HG03064 (cell line): ENCODE measurements around the gene IRGQ.
"Not testable (repeated sequence)": the region's sequence is repeated elsewhere in the genome, so short reads cannot be mapped to it uniquely, and the experiment has no call there.

Experiments
- ATAC-seq: cut with Tn5 transposase; IDR thresholded peaks from one replicate; pipeline ENCODE4 v1.9.1; 2021; ENCODE audit warnings: low read depth; ENCODE audit not compliant: unreplicated experiment

The IRGQ gene

DNA sequence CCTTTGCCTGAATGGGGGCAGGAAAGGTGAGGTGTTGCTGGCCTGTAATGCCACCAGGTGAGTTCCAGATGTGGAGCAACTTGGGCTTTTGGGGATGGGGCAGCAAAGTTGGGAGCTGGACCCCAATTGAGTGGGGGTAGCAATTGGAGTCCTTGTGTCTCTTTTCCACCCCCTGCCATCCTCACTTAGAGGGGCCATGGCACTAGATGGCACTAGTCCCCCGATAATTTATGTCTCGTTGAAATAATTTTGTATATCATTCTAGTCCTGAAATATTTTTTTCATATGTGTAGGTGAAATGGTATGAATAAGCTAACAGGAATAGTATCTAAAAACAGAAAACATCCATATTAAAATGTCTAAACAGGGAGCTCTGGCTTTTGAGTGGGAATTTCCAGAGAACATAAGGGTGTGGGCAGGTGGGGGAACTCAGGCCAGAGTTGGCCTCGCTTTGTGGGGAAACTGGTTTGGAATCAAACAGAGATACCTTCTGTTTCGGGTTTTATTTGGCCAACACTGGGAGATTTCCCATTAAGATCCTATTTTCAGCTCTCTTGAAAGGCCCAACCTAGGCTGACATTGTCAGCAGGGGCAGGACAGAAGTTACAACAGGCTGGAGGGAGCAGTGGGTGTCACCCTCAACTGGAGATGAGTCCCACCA, 3.8 kb upstream of the IRGQ start:
- no peak for ATAC-seq

GRCh38 chr19:43598445-43599240, 2.7 kb upstream of the IRGQ start:
- no peak for ATAC-seq

GRCh38 chr19:43597876-43598275, 1.9 kb upstream of the IRGQ start:
- ATAC-seq, result no peak

GRCh38 chr19:43596842-43597461, 1.0 kb upstream of the IRGQ start:
- ATAC-seq, result no peak

DNA sequence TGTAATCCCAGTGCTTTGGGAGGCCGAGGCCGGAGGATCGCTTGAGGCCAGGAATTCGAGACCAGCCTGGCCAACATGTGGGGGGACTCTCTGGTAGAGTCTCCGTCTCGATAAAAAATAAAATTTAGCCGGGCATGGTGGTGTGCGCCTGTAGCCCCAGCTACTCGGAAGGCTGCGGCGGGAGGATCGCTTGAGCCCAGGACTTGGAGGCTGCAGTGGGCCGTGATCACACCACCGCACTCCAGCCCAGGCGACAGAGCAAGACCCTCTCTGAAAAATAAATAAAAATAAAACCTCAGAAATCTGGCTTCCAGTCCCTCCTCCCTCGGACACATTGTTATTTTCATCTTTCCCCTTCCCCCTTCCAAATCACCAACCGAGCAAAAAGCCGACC, 332 bp downstream of the IRGQ start:
- ATAC-seq, result no peak

GRCh38 chr19:43594710-43595604, 977 bp downstream of the IRGQ start:
- no peak for ATAC-seq

DNA sequence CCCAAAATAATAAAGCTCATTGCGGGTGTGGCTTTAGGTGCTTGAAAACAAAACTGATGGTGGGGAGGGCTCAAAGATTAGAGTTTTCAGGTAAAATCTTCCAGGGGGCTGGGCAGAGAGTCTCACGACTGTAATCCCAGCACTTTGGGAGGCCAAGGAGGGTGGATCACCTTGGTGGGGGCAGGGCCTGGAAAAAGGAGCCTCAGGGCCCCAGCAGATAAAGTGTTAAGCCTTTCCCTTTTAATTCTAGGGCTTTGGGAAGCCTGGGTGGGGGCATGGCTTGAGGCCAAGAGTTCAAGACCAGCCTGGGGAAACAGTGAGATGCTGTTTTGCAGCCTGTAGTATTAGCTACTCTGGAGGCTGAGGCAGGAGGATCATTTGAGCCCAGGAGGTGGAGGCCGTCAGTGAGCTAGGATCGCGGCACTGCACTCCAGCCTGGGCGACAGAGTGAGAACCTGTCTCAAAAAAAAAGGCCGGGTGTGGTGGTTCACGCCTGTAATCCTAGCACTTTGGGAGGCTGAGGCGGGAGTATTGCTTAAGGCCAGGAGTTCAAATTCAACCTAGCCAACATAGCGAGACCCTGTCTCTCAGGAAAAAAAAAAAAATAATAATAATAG, 1.7 kb downstream of the IRGQ start:
- ATAC-seq, result no peak

- no peak for ATAC-seq
Measured at GRCh38 chr19:43592800-43593350, 3.1 kb downstream of the IRGQ start.

DNA sequence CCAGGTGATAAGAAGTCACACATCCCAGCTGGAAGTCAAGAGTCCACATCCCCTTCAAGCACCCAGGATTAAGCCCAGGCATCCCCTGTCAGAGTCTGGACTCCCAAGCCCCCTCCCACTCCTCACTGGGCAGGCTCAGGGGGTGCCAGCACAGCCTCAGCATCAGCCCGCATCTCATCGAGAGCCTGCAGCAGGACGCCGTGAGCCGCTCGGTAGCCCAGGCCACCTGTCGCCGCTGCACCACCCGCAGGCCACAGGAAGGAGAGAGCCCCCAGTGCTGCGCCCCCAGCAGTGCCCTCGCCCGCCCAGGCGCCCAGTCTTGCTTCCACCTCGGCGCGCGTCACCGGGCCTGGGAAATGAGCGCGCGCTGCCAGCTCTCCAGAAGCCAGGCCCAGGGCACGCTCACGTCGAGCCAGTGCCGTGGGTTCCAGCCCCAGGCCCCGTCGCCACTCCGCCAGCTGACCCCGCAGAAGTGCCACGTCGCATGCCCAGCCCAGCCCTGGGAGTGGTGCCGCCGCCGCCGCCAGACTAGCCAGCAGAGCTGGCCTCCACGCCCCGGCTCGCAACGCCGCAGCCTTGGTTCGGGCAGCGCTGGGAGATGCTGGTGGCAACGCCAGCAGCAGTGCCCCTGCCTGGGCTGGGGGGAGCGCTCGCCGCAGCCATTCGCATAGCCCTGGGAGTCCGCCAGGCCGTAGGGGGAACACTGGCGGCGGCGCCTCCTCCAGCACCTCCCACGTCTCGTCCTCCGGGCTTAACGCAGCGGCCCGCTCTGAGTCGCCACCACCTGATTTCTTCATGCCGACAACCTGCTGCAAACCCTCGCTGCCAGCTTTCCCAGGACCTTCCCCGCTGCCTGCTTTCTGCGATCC, 3.8 kb downstream of the IRGQ start:
- no peak for ATAC-seq

DNA sequence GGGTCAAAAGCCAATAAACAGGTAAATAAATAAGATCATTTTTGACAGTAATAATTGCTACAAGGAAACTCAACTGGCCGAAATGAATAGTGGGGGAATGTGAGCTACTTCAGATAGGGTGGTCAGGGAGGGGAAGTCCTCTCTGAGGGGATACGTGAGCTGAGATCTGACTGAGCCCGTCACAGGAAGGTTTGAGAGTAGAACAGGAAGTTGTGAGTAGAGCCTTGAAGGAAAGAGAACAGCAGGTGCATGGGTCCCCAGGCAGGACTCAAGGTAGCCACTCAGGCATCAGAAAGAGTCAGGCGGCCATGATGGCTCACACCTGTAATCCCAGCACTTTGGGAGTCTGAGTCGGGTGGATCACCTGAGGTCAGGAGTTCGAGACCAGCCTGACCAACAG, 6.3 kb downstream of the IRGQ start:
- no peak for ATAC-seq

- no peak for ATAC-seq
Measured at GRCh38 chr19:43589277-43589676, 6.7 kb downstream of the IRGQ start.

DNA sequence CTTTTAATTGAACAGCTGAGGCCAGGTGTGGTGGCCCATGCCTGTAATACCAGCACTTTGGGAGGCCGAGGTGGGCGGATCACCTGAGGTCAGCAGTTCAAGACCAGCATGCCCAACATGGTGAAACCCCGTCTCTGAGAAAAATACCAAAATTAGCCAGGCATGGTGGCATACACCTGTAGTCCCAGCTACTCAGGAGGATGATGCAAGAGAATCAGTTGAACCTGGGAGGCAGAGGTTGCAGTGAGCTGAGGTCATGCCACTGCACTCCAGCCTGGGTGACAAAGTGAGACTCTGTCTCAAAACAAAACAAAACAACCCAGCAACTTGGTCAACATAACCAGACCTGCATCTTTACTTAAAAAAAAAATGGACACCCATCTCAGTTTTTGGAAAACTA, 8.9 kb downstream of the IRGQ start:
- not testable (repeated sequence) for ATAC-seq

- ATAC-seq, result no peak
Measured at GRCh38 chr19:43586346-43586745, 9.6 kb downstream of the IRGQ start.

- no peak for ATAC-seq
Measured at GRCh38 chr19:43584484-43584883, 11.4 kb downstream of the IRGQ start.

- no peak for ATAC-seq
Measured at GRCh38 chr19:43582495-43582894, 13.4 kb downstream of the IRGQ start.

DNA sequence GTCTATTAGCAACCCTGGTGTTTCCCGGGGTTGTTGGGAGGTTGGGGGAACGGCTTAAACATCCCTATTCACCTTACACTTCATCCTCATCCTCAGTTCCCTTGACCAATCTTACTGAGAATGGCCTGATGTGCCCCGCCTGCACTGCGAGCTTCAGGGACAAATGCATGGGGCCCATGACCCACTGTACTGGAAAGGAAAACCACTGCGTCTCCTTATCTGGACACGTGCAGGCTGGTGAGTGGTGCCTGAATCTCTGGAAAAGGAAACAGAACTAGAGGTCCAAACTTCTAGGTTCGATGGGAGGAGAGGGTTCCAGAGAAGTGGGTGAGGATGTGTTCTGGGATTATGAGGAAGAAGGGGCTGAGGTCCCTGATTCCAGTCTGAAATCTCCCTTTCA, 14.5 kb downstream of the IRGQ start:
- ATAC-seq, result no peak

GRCh38 chr19:43578787-43579186, 17.1 kb downstream of the IRGQ start:
- ATAC-seq, result no peak

- ATAC-seq, result no peak
Measured at GRCh38 chr19:43575955-43576878, 19.7 kb downstream of the IRGQ start.
